Mesendoderm (in vitro differentiated cells): ENCODE results near the gene TRAPPC2.

Source experiments
- DNase-seq: peaks from one replicate; pipeline ENCODE4 v3.0.0; 2013
- H2AK5ac ChIP-seq: 2 replicates; pipeline ENCODE4 v1.6.1; 2013; ENCODE audit warnings: low read length, inconsistent platforms
- H2BK120ac ChIP-seq: 2 replicates; pipeline ENCODE4 v1.6.1; 2013; ENCODE audit warnings: low read depth, mild to moderate bottlenecking, low read length, moderate library complexity, mixed read lengths
- H2BK15ac ChIP-seq: replicated peaks from 2 replicates; pipeline ENCODE4 v1.6.1; 2013; ENCODE audit warnings: low read depth, mild to moderate bottlenecking, moderate library complexity
- H2BK5ac ChIP-seq: 2 replicates; pipeline ENCODE4 v1.6.1; 2013; ENCODE audit warnings: low read length, inconsistent platforms
- H3K18ac ChIP-seq: 2 replicates; pipeline ENCODE4 v1.6.1; 2013; ENCODE audit warnings: mild to moderate bottlenecking, low read length, mixed read lengths
- H3K23ac ChIP-seq: one replicate; pipeline ENCODE4 v1.6.1; 2013; ENCODE audit warnings: low read length
- H3K27ac ChIP-seq: 2 replicates; pipeline ENCODE4 v1.5.1; 2013; ENCODE audit warnings: low read depth, mild to moderate bottlenecking, inconsistent platforms, low read length, moderate library complexity
- H3K27me3 ChIP-seq: 2 replicates; pipeline ENCODE4 v1.6.1; 2013; ENCODE audit warnings: low read length, control low read depth, mild to moderate bottlenecking, inconsistent platforms; ENCODE audit not compliant: insufficient read depth, poor library complexity
- H3K36me3 ChIP-seq: 2 replicates; pipeline ENCODE4 v1.6.1; 2013; ENCODE audit warnings: low read length, inconsistent platforms; ENCODE audit not compliant: control insufficient read depth, insufficient read depth
- H3K4ac ChIP-seq: one replicate; pipeline ENCODE4 v1.6.1; 2013; ENCODE audit warnings: low read depth, mild to moderate bottlenecking, low read length, moderate library complexity
- H3K4me1 ChIP-seq: 2 replicates; pipeline ENCODE4 v1.6.1; 2013; ENCODE audit warnings: low read depth, low read length, inconsistent platforms; ENCODE audit not compliant: control insufficient read depth
- H3K4me2 ChIP-seq: 2 replicates; pipeline ENCODE4 v1.6.1; 2013; ENCODE audit warnings: low read length
- H3K4me3 ChIP-seq: 2 replicates; pipeline ENCODE4 v1.5.1; 2013; ENCODE audit warnings: mild to moderate bottlenecking, low read length
- H3K56ac ChIP-seq: one replicate; pipeline ENCODE4 v1.6.1; 2013; ENCODE audit warnings: low read length
- H3K79me1 ChIP-seq: 2 replicates; pipeline ENCODE4 v1.6.1; 2013; ENCODE audit warnings: low read length, inconsistent platforms
- H3K79me2 ChIP-seq: 2 replicates; pipeline ENCODE4 v1.6.1; 2013; ENCODE audit warnings: mild to moderate bottlenecking, low read length; ENCODE audit not compliant: control insufficient read depth, insufficient read depth
- H3K9ac ChIP-seq: 2 replicates; pipeline ENCODE4 v1.6.1; 2013; ENCODE audit warnings: low read length, inconsistent platforms
- H4K5ac ChIP-seq: one replicate; pipeline ENCODE4 v1.6.1; 2013; ENCODE audit warnings: low read length
- H4K8ac ChIP-seq: one replicate; pipeline ENCODE4 v1.6.1; 2013; ENCODE audit warnings: low read depth, mild to moderate bottlenecking, control low read depth, low read length, moderate library complexity
- WGBS: extraction: QIAGEN DNeasy Blood & Tissue Kit; methylation state at CpG from one replicate; pipeline ENCODE4 v1.1.7; 2013; ENCODE audit warnings: low lambda C conversion rate, missing lambda C conversion rate; ENCODE audit not compliant: insufficient coverage; ENCODE audit errors: extremely low coverage; 5-methylcytosine and 5-hydroxymethylcytosine counted together

Gene TRAPPC2

GRCh38 chrX:13761606-13762414, 27.4 kb upstream of the TRAPPC2 start:
- Histone ChIP-seq H3K23ac (no peak overlapping the region), H3K79me2 (no peaks in the 10 kb centered on the region), H3K36me3 (no peaks in the 10 kb centered on the region), H3K4ac (no peak overlapping the region), H3K9ac (no peak overlapping the region), H2BK120ac (no peak overlapping the region), H3K4me3 (no peak overlapping the region), H3K79me1 (no peaks in the 10 kb centered on the region), H3K4me2 (no peak overlapping the region), H4K5ac (no peak overlapping the region), H3K18ac (no peak overlapping the region), H3K56ac (no peak overlapping the region), H3K27ac (no peak overlapping the region), H4K8ac (no peak overlapping the region), H2BK5ac (no peak overlapping the region), H3K27me3 (no peaks in the 10 kb centered on the region), H3K4me1 (no peaks in the 10 kb centered on the region), H2BK15ac (no peak overlapping the region), H2AK5ac (no peak overlapping the region)
- DNase-seq: peak; percentile 54
- WGBS: no CpG with 5 or more reads among the region's 7 CpGs

- no peak for DNase-seq
- Histone ChIP-seq H4K5ac (no peak overlapping the region), H3K79me1 (no peaks in the 10 kb centered on the region), H3K27me3 (no peaks in the 10 kb centered on the region), H2AK5ac (no peak overlapping the region), H3K18ac (no peak overlapping the region), H3K56ac (no peak overlapping the region), H4K8ac (no peak overlapping the region), H3K4ac (no peak overlapping the region), H2BK15ac (no peak overlapping the region), H3K23ac (no peak overlapping the region), H3K9ac (no peak overlapping the region), H3K36me3 (no peaks in the 10 kb centered on the region), H2BK120ac (no peak overlapping the region), H3K27ac (no peak overlapping the region), H3K4me1 (no peaks in the 10 kb centered on the region), H3K79me2 (no peaks in the 10 kb centered on the region), H2BK5ac (no peak overlapping the region), H3K4me2 (no peak overlapping the region), H3K4me3 (no peak overlapping the region)
- WGBS: no CpG with 5 or more reads among the region's 13 CpGs
These were observed 26.0 kb upstream of the TRAPPC2 start for GRCh38 chrX:13760426-13760825.

GRCh38 chrX:13759152-13759718, 24.8 kb upstream of the TRAPPC2 start:
- no peaks in the 10 kb centered on the region for H3K36me3 ChIP-seq
- no peak overlapping the region for H3K27ac ChIP-seq

GRCh38 chrX:13756381-13756780, 22.0 kb upstream of the TRAPPC2 start:
- Histone ChIP-seq H3K79me2 (no peaks in the 10 kb centered on the region), H3K23ac (no peak overlapping the region), H3K18ac (no peak overlapping the region), H4K8ac (no peak overlapping the region), H4K5ac (no peak overlapping the region), H3K56ac (no peak overlapping the region), H3K27me3 (no peaks in the 10 kb centered on the region), H3K27ac (no peak overlapping the region), H3K79me1 (no peaks in the 10 kb centered on the region), H2BK120ac (no peak overlapping the region), H3K9ac (no peak overlapping the region), H3K36me3 (no peaks in the 10 kb centered on the region), H2BK5ac (no peak overlapping the region), H3K4ac (no peak overlapping the region), H2AK5ac (no peak overlapping the region), H3K4me1 (no peaks in the 10 kb centered on the region), H3K4me3 (no peak overlapping the region), H2BK15ac (no peak overlapping the region), H3K4me2 (no peak overlapping the region)
- WGBS: no CpG with 5 or more reads among the region's 4 CpGs
- no peak for DNase-seq

More at GRCh38 chrX:13759152-13759718, 24.8 kb upstream of the TRAPPC2 start:
- Histone ChIP-seq H2BK120ac (no peak overlapping the region), H3K4ac (no peak overlapping the region), H4K8ac (no peak overlapping the region), H3K79me2 (no peaks in the 10 kb centered on the region), H3K79me1 (no peaks in the 10 kb centered on the region), H3K9ac (no peak overlapping the region), H3K4me2 (no peak overlapping the region), H3K4me3 (no peak overlapping the region), H2BK15ac (no peak overlapping the region), H3K23ac (no peak overlapping the region), H4K5ac (no peak overlapping the region), H3K4me1 (no peaks in the 10 kb centered on the region), H3K56ac (no peak overlapping the region), H2AK5ac (no peak overlapping the region), H2BK5ac (no peak overlapping the region), H3K18ac (no peak overlapping the region), H3K27me3 (no peaks in the 10 kb centered on the region)
- no peak for DNase-seq
- no CpG with 5 or more reads among the region's 8 CpGs for WGBS

- H3K56ac ChIP-seq: no peak overlapping the region
- no peaks in the 10 kb centered on the region for H3K36me3 ChIP-seq
- H3K4ac ChIP-seq: no peak overlapping the region
- no peak overlapping the region for H3K4me2 ChIP-seq
- H3K4me1 ChIP-seq: no peaks in the 10 kb centered on the region
- H4K5ac ChIP-seq: no peak overlapping the region
- H2BK15ac ChIP-seq: no peak overlapping the region
- H2BK5ac ChIP-seq: no peak overlapping the region
- H3K27ac ChIP-seq: no peak overlapping the region
- DNase-seq: peak; percentile 47
- H3K9ac ChIP-seq: no peak overlapping the region
- H3K79me2 ChIP-seq: no peaks in the 10 kb centered on the region
- H4K8ac ChIP-seq: no peak overlapping the region
- H3K4me3 ChIP-seq: no peak overlapping the region
- no CpG with 5 or more reads among the region's 1 CpG for WGBS
- no peak overlapping the region for H3K23ac ChIP-seq
- H3K79me1 ChIP-seq: no peaks in the 10 kb centered on the region
- no peak overlapping the region for H2BK120ac ChIP-seq
- no peak overlapping the region for H2AK5ac ChIP-seq
- no peaks in the 10 kb centered on the region for H3K27me3 ChIP-seq
- no peak overlapping the region for H3K18ac ChIP-seq
These were observed 20.8 kb upstream of the TRAPPC2 start for GRCh38 chrX:13755254-13755653.
